Coronary artery (tissue), 2 donors: Measurements from ENCODE around the gene ADAMTSL2.

Experiments
- DNase-seq: peaks from one replicate; pipeline ENCODE4 v3.0.0-alpha.2; 2017; ENCODE audit warnings: low spot score
- H3K27ac ChIP-seq, 2 donors: fragments of 200-600 bp; sonication (generic); one replicate each; pipeline ENCODE4 v1.5.1; 2016 to 2019
- H3K4me3 ChIP-seq: fragments of 200-600 bp; sonication (generic); 2 replicates; pipeline ENCODE4 v1.5.1; 2016; ENCODE audit warnings: mild to moderate bottlenecking, moderate library complexity
- TF ChIP-seq, protein P1 (sequence below): fragments of 200-600 bp; sonication (generic); IDR thresholded peaks from one replicate; pipeline ENCODE4 v1.5.1; 2019; ENCODE audit warnings: antibody characterized with exemption

The ADAMTSL2 gene

DNA sequence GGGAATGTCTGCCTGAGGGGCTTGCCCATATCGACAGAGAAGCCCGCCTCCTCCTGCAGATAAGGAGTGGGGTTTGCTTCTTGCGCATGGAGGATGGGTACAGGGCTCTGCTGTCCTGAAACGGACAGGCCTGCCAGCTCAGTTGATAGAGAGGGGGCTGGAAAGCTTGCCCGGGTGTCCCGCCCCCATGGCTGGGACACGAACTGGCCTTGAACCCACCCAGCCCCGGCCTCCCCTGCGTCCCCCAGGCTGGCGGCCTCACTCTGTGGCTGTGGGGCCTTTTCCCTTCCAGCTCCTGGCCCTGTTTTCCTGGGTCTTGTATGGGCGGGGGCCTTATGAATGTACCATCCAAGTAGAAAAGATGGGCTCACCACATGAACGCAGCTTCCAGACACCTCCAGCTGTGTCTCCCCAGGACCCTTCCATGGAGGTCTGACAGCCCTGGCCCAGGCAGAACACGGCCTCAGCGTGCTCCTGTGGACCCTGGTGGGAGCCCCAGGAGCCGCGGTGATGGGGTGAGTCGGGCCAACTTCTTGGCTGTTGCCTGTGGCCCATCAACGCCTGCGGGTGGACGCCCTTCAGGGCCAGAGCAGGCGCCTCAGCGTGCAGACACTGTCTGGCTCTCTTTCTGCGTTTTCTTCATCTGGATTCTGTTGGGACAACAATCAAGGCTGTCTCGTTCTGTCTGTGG, 39.7 kb upstream of the ADAMTSL2 start:
- TF ChIP-seq, protein P1, sequence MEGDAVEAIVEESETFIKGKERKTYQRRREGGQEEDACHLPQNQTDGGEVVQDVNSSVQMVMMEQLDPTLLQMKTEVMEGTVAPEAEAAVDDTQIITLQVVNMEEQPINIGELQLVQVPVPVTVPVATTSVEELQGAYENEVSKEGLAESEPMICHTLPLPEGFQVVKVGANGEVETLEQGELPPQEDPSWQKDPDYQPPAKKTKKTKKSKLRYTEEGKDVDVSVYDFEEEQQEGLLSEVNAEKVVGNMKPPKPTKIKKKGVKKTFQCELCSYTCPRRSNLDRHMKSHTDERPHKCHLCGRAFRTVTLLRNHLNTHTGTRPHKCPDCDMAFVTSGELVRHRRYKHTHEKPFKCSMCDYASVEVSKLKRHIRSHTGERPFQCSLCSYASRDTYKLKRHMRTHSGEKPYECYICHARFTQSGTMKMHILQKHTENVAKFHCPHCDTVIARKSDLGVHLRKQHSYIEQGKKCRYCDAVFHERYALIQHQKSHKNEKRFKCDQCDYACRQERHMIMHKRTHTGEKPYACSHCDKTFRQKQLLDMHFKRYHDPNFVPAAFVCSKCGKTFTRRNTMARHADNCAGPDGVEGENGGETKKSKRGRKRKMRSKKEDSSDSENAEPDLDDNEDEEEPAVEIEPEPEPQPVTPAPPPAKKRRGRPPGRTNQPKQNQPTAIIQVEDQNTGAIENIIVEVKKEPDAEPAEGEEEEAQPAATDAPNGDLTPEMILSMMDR, result no peak
- DNase-seq, result no peak
- Histone ChIP-seq H3K27ac (peak overlapping the region in 1 of 2 donors; percentile 20), H3K4me3 (no peak overlapping the region)

DNA sequence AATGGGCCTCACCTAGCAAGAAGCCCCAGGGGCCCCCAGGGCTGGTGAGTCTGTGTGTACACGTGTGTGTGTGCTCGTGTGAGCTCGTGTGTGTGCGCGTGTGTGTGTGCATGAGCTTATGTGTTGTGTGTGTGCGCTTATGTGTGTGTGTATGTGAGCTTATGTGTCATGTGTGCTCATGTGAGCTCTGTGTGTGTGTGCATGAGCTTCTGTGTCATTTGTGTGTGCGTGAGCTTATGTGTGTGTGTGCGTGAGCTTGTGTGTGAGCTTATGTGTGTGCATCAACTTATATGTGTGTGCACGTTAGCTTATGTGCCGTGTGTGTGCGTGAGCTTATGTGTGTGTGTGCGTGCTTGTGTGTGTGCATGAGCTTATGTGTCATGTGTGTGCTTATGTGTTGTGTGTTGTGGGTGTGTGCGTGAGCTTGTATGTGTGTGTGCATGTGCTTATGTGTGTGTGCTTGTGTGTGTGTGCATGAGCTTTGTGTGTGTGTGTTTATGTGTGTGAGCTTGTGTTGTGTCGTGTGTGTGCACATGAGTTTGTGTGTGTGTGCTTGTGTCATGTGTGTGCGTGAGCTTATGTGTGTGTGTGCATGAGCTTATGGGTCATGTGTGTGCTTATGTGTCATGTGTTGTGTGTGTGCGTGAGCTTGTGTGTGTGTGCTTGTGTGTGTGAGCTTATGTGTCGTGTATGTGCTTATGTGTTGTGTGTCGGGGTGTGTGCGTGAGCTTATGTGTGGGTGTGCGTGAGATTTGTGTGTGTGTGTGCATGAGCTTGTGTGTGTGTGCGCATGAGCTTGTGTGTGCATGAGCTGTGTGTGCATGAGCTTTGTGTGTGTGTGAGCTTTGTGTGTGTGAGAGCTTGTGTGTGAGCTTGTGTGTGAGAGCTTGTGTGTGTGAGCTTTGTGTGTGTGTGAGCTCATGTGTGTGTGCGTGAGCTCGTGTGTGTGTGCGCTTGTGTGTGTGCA, 38.9 kb upstream of the ADAMTSL2 start:
- Histone ChIP-seq H3K4me3 (no peak overlapping the region), H3K27ac (no peak overlapping the region)
- no peak for DNase-seq
- TF ChIP-seq, protein P1, result no peak

DNA sequence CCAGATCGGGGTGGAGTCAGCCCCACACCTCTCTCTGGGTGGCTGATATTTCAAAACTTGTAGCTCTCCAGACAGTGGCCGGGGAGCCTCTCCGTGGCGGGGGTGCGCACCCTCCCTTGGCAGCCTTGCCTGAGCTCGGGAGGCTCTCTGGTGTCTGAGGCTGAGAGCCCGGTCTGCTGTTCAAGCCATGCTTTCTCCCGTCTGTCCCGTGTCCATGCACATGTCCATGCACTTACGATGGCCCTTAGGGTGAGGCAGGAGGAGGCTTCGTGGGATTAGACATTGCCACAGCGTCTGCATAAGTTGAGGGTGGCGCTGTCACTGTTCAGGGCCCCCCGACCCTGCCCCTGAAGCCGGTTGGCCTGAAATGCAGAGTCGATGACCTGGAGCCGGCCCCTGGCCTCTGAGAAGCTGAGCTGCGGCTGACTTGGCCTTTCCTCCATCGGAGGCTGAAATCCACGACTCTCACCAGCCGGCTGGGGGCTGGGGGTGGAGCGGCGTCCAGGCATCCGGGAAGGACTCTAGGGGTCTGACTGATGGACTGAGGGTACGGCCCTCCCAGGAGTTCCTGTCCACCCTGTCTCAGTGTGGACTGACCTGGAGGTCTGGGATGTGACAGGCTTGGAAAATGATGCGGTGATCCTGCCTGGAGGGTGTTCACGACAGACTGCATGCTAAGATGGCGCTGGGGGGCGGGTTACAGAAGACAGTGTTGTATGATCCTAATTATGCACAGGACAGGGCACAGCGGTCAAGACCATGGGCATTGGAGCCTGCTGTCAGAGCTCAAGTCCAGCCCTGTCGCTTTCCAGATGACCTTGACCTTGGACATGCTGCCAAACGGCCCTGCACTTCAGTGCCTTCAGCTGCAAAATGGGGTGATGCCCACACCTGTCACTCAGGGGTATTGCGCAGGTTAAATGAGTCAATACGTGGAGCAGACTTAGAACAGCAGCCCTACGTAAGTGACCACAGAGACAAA, 37.4 kb upstream of the ADAMTSL2 start:
- Histone ChIP-seq H3K4me3 (no peak overlapping the region), H3K27ac (no peak overlapping the region)
- no peak for DNase-seq
- TF ChIP-seq, protein P1, result no peak

DNA sequence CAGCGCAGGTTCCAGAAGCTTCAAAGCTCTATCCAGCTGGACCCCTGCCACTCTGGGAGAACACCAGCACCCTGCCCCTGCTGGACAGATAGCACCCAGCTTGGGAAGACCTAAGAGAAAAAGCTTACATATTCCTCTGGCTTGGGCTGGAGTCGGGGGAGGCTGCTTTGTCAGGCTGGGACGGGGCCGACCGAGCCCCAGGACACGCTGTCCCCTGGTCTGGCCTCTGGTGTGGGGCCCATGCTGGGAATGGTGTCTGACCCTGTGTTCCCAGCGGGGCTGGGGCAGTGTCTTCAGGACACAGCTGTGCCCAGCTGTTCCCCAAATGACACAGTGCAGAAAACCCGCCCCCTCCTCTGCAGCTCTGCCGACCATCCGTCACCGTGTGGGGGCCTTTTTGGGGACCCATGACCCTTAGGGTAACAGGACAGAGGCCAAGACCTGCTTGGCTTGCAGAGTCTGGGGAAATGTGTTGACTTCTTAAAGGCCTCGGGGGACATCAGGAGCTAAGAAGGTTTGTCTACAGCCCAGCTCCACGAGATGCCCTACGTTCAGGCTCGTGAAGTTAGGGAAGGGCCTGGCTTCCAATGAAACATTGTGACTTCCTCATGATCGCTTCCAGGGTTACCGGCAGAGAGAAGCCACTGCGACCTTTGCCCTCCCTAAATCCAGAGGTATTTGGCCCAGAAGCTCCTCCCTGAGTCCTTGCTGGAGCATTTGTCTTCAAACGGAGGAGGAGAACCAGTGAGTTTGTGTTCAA, 35.2 kb upstream of the ADAMTSL2 start:
- Histone ChIP-seq H3K4me3 (no peak overlapping the region), H3K27ac (no peak overlapping the region)
- no peak for DNase-seq
- TF ChIP-seq, protein P1, result no peak

DNA sequence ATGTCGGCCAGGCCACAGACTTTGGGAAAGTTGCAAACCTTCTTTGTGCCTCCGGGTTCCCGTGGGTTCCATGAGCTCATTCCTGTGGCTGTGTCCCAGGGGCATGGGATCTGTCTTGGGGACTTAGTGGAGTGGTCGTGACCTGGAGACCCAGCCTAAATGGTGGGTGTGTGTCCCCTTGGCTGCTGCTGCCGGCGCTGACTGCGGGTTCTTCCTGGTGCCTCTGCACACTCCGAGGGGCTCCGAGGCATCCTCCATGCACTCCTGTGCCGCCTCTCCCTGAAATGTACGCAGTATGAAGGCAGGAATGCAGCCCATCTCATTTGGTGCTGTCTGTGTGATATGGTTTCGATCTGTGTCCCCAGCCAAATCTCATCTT, 34.6 kb upstream of the ADAMTSL2 start:
- Histone ChIP-seq H3K4me3 (no peak overlapping the region), H3K27ac (no peak overlapping the region)

More for the DNA sequence above, 34.6 kb upstream of the ADAMTSL2 start:
- DNase-seq, result no peak
- TF ChIP-seq, protein P1, result no peak
